Lower leg skin (tissue), 4 donors: ENCODE data around the gene RABGGTA. TPM values are rescaled to one million over a fixed set of nuclear protein-coding genes. Genes with fewer than 3 reads are reported as not detected.

Experiments
- DNase-seq, 2 donors: peaks; one replicate each; pipeline ENCODE4 v3.0.0-alpha.2; 2019; ENCODE audit warnings: low spot score in 2 of 2
- H3K4me3 ChIP-seq: fragments of 200-600 bp; sonication (generic); 2 replicates; pipeline ENCODE4 v1.5.1; 2017; ENCODE audit warnings: mild to moderate bottlenecking, low read depth; ENCODE audit not compliant: poor library complexity, severe bottlenecking
- CTCF ChIP-seq, 3 donors: fragments of 450-650 bp; IDR thresholded peaks; one replicate each; pipeline ENCODE4 v1.5.1; 2016; ENCODE audit warnings: antibody characterized with exemption in 3 of 3, mild to moderate bottlenecking in 3 of 3, moderate library complexity in 2 of 3
- POLR2A ChIP-seq, 2 donors: fragments of 450-650 bp; IDR thresholded peaks; one replicate each; pipeline ENCODE4 v1.6.1; 2016 to 2017; ENCODE audit warnings: antibody characterized with exemption in 2 of 2, mild to moderate bottlenecking in 1 of 2, moderate library complexity in 1 of 2
- WGBS, 2 donors: methylation state at CpG; one replicate each; pipeline ENCODE4 v1.1.5; 2018; 5-methylcytosine and 5-hydroxymethylcytosine counted together
- intact Hi-C: fragments of 100-400 bp; cut with DNase I; formaldehyde crosslinking; loops from one replicate; pipeline ENCODE4 v1.15.0; 2023; ENCODE audit warnings: low total_unique reads
- total RNA-seq, 4 donors: library from RNA; depleted of rRNA; stranded (reverse); fragments of >200 nt; gene quantifications; one replicate each; pipeline ENCODE4 v1.1.0, GENCODE V29; 2016

RABGGTA gene
- total RNA-seq, 4 donors from 2014 or later: 35.5 to 69.4 (median 44.7) TPM

- WGBS, 2 donors: 84 to 93% methylated on average over 3 of the region's 3 CpGs
- H3K4me3 ChIP-seq: no peak overlapping the region
- TF ChIP-seq POLR2A (IDR thresholded peaks at IDR 0.05) (no peak), CTCF (IDR thresholded peaks at IDR 0.05) (no peak)
- DNase-seq: no peak
- intact Hi-C loops: no loop called here
Measured at GRCh38 chr14:24291446-24292117, 20.2 kb upstream of the RABGGTA start.

GRCh38 chr14:24290746-24291145 lies 19.3 kb upstream of the RABGGTA start:
- H3K4me3 ChIP-seq: no peak overlapping the region
- intact Hi-C loops: no loop called here
- TF ChIP-seq POLR2A (IDR thresholded peaks at IDR 0.05): no peak
- no peak for TF ChIP-seq CTCF (IDR thresholded peaks at IDR 0.05)
- 77 to 91% methylated on average over 9 of the region's 9 CpGs for WGBS, 2 donors
- no peak for DNase-seq

GRCh38 chr14:24289649-24290280 lies 18.4 kb upstream of the RABGGTA start:
- intact Hi-C loops: no loop called here
- WGBS, 2 donors: 73 to 87% methylated on average over 6 of the region's 6 CpGs
- DNase-seq: no peak
- TF ChIP-seq CTCF (IDR thresholded peaks at IDR 0.05) (no peak), POLR2A (IDR thresholded peaks at IDR 0.05) (no peak)
- H3K4me3 ChIP-seq: no peak overlapping the region

- intact Hi-C loops: no loop called here
- H3K4me3 ChIP-seq: no peak overlapping the region
- WGBS, 2 donors: 98% methylated on average over 5 of the region's 5 CpGs
- no peak for DNase-seq
- TF ChIP-seq CTCF (IDR thresholded peaks at IDR 0.05): no peak
Measured at GRCh38 chr14:24286996-24287395, 15.6 kb upstream of the RABGGTA start.

GRCh38 chr14:24285351-24285750 lies 14.0 kb upstream of the RABGGTA start:
- 45 to 55% methylated on average over 4 of the region's 4 CpGs for WGBS, 2 donors
- no peak overlapping the region for H3K4me3 ChIP-seq
- no peak for TF ChIP-seq POLR2A (IDR thresholded peaks at IDR 0.05)
- TF ChIP-seq CTCF (IDR thresholded peaks at IDR 0.05): no peak
- no peak for DNase-seq
- intact Hi-C loops: no loop called here
